GM12874 (cell line): Measurements from ENCODE around the gene ARF3.

ENCODE experiments used
- TF ChIP-seq, protein P1 (sequence below): IDR thresholded peaks from 2 replicates; pipeline ENCODE4 v1.5.1; 2011; ENCODE audit warnings: low read depth, mild to moderate bottlenecking, control low read depth, low read length, moderate library complexity; ENCODE audit not compliant: insufficient read depth

The ARF3 gene

DNA sequence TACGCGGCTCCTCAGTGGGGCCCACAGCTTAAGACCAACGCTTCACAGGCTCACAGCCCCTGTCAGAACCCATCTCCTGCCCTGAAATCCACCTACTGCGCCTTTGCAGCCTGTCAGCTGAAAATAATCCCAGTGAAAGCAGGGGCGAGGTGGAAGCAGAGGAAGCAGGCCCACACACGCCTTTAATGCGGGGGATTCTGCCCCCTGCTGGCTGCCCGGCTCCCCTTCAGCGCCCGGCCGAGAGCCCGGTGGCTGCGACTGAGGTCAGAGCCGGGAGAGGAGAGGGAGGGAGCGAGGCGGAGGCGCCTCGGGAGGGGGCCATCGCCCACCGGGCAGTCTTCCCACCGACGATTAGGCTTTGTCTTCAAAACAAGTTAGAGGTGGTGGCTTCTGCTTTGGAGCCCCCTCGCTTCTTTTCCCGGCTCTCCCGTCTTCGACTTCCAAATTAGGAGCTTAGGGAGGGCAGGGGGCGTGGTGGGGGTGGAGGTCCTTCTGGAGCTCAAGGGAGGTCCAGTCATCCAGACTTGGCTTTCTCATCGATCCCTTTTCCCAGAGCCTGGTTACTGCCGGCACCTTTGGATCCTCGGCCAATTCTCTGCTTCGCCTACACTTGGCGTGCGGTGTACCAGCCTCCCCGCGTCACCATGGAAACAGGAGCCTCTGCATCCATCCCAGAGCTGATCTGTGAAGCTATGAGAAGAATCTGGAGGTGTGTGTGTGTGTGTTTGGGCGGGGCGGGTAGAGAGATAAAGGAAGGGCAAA is 66.4 kb downstream of the ARF3 start:
- TF ChIP-seq, protein P1, sequence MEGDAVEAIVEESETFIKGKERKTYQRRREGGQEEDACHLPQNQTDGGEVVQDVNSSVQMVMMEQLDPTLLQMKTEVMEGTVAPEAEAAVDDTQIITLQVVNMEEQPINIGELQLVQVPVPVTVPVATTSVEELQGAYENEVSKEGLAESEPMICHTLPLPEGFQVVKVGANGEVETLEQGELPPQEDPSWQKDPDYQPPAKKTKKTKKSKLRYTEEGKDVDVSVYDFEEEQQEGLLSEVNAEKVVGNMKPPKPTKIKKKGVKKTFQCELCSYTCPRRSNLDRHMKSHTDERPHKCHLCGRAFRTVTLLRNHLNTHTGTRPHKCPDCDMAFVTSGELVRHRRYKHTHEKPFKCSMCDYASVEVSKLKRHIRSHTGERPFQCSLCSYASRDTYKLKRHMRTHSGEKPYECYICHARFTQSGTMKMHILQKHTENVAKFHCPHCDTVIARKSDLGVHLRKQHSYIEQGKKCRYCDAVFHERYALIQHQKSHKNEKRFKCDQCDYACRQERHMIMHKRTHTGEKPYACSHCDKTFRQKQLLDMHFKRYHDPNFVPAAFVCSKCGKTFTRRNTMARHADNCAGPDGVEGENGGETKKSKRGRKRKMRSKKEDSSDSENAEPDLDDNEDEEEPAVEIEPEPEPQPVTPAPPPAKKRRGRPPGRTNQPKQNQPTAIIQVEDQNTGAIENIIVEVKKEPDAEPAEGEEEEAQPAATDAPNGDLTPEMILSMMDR = peak; percentile 95

DNA sequence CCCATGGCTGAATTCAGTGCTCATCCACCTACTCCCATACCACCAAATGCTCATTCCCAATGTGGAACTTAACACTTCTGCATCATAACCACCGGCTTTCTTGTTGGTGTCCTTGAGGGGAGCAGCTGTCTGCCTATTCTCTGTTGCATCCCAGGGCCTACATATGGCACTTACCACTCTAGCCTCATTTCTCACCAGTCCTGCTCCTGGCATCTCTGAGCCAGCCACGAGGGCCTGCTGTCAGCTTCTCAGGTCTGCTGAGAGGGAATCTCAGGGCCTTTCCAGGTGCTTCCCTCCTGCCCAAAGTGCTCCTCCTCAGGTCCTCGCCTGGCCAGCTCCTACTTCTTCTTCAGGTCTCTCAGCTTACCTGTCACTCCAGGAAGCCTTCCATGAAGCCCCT is 67.6 kb downstream of the ARF3 start:
- TF ChIP-seq, protein P1 = no peak
